GM18951 (cell line): Measurements from ENCODE around the gene PUS1.
"Not testable (repeated sequence)": the region's sequence is repeated elsewhere in the genome, so short reads cannot be mapped to it uniquely, and the experiment has no call there.

Experiments
- POLR2A ChIP-seq: IDR thresholded peaks from 4 replicates; pipeline ENCODE4 v1.6.1; 2011; ENCODE audit warnings: mild to moderate bottlenecking; ENCODE audit not compliant: insufficient read length, insufficient read depth; ENCODE audit errors: extremely low read depth
- in situ Hi-C: fragments of 300-500 bp; cut with MboI; formaldehyde crosslinking; loops from one replicate; pipeline ENCODE4 v1.12.0; 2022; ENCODE audit warnings: low sequenced_read_pairs, mixed read lengths, inconsistent platforms; ENCODE audit not compliant: unreplicated experiment

Gene PUS1

GRCh38 chr12:131959641-131960589 lies 30.8 kb downstream of the PUS1 start:
- no peak for TF ChIP-seq POLR2A
- in situ Hi-C loops = no loop called here

DNA sequence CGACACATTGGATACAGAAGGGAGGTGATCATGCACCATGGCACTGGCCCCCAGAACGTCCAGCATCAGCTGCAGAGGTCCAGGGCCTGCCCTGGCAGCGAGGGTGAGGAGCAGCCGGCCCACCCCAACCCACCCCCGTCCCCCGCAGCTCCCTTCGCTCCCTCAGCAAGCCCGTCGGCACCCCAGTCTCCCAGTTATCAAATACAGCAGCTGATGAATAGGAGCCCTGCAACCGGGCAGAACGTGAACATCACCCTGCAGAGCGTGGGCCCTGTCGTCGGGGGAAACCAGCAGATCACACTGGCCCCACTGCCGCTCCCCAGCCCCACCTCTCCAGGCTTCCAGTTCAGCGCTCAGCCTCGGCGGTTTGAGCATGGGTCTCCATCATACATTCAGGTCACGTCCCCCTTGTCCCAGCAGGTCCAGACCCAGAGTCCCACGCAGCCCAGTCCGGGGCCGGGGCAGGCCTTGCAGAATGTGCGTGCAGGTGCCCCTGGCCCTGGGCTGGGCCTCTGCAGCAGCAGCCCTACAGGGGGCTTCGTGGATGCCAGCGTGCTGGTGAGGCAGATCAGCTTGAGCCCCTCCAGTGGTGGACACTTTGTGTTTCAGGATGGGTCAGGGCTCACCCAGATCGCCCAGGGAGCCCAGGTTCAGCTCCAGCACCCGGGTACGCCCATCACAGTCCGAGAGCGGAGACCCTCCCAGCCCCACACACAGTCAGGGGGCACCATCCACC lies 31.7 kb downstream of the PUS1 start:
- in situ Hi-C loops = not testable (repeated sequence)

GRCh38 chr12:131961328-131961727 lies 32.3 kb downstream of the PUS1 start:
- in situ Hi-C loops = not testable (repeated sequence)

DNA sequence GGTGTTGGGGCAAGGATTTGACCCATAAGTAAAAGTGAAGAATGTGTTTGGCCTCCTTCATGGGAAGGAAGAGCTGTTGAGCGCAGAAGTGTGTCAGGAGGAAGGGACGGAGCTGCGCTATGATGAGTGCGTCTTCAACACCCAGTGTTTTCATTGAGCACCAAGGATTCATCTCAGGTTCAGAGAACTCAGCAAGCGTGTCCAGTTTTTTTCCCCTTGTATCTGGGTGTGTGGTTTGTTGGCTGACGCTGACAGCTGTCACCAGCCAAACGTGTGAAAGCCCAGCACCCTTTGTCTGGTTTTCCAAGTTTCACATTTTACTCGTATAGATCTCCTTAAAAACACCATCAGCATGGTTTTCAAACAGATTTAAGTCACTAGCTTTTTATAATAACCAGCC lies 33.0 kb downstream of the PUS1 start:
- in situ Hi-C loops = no loop called here
- no peak for TF ChIP-seq POLR2A

GRCh38 chr12:131963381-131963780 lies 34.3 kb downstream of the PUS1 start:
- in situ Hi-C loops = no loop called here
- no peak for TF ChIP-seq POLR2A

DNA sequence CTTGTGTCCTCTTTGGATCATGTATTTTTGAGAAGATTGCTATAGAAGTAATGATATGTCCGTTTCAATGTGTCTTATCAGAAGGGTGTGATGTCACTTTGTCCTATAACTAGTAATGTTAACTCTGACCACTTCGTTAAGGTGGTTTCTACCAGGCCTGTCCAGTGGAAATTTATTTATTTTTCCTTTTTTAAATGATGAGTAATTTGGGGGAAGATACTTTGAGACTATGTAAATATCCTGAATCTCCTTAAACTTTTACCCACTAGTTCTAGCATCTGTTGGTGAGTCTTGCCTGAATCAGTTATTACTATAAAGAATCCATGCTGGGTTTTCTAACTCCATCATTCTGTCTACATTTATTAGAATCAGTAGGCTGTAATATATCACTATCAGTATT lies 36.0 kb downstream of the PUS1 start:
- in situ Hi-C loops = no loop called here
- TF ChIP-seq POLR2A = no peak

GRCh38 chr12:131971226-131971625 lies 42.1 kb downstream of the PUS1 start:
- no peak for TF ChIP-seq POLR2A
- in situ Hi-C loops = no loop called here

GRCh38 chr12:131975228-131975627 lies 46.2 kb downstream of the PUS1 start:
- TF ChIP-seq POLR2A = no peak
- in situ Hi-C loops = no loop called here

DNA sequence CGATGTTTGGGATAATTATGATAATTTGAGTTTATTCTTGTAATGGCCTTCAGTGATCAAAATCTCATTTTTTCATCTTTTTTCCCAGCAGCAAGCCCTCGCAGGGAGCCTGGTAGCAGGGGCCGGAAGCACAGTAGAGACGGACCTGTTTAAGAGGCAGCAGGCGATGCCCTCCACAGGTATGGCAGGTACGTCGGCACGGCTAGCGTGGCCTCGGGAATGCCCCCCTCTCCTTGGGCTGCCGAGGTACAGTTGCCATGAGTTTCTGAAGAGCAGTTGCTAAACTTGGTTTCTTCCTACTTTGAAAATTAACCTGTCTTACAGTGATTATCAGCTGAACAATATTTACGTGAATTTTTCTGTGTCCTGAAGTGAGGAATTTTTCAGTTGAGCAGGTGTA lies 50.5 kb downstream of the PUS1 start:
- no peak for TF ChIP-seq POLR2A
- in situ Hi-C loops = no loop called here

DNA sequence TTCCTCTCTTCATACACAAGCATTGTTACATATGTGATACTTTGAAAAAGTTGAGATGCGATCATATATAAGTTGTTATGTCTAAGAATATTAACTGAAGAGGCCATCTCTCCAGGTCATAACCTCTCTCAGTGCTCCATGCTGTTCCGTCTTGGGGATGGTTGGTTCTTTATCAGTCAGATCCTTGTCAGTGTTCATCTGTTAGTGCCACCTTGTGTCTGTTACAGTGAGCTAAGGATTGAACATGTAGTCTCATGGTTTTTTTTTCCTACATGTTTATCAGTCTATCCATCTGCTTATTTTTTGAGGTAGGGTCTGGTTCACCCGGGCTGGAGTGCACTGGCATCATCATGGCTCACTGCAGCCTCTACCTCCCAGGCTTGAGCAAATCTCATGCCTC lies 51.2 kb downstream of the PUS1 start:
- in situ Hi-C loops = no loop called here
- TF ChIP-seq POLR2A = no peak

DNA sequence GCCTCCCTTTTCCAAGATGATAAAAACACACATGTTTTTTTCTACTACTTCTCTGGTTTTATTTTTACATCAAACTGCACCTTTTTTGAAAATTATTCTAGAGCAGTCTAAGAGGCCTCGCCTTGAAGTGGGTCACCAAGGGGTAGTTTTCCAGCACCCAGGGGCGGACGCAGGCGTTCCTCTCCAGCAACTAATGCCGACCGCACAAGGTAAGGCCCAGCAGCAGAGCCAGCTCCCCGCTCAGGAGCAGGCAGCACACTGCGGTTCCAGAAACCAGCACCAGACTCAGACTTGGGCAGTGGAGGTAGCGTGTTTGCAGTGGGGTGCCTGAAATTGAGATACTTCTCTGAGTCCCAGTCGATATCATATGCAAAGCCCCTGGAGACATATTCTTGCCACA lies 52.3 kb downstream of the PUS1 start:
- no peak for TF ChIP-seq POLR2A
- in situ Hi-C loops = no loop called here

- TF ChIP-seq POLR2A = no peak
- in situ Hi-C loops = no loop called here
Measured at GRCh38 chr12:131982041-131982440, 53.0 kb downstream of the PUS1 start.

DNA sequence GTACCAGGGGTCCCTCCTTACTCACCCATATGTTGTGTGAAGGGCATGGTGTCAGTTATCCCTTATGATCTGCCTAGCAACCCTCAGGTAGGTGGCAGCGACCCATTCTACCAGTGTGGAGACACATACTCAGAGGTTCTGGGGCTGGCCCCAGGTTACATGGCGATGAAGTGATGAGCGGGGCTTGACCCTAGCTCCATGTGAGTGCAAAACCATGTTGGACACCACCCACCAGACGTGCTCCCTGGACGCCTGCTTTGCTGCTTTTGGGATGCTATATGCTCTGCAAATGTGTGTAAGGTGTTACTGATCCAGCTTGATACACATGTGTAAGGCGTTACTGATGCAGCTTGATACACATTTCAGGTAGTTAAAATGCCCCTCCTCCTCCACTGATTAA lies 54.0 kb downstream of the PUS1 start:
- TF ChIP-seq POLR2A = no peak
- in situ Hi-C loops = no loop called here

DNA sequence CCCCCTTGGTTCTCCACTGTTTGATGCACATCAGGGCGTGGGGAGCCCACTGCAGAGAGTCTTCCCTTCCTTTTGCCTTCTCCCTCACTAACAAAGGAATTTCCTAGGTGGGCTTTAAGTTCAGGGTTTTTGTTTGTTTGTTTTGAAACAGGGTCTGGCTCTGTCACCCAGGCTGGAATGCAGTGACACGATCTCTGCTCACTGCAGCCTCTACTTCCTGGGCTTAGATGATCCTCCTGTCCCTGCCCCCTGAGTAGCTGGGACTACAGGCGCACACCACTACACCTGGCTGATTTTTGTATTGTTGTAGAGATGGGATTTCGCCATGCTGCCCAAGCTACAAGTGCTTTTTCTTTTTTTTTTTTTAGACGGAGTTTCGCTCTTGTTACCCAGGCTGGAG lies 54.5 kb downstream of the PUS1 start:
- TF ChIP-seq POLR2A = no peak
- in situ Hi-C loops = no loop called here
